GM12874 (cell line): ENCODE measurements around the gene ARHGAP18.

Source experiments
- TF ChIP-seq, protein P1 (sequence below): IDR thresholded peaks from 2 replicates; pipeline ENCODE4 v1.5.1; 2011; ENCODE audit warnings: low read depth, mild to moderate bottlenecking, control low read depth, low read length, moderate library complexity; ENCODE audit not compliant: insufficient read depth

Gene ARHGAP18

DNA sequence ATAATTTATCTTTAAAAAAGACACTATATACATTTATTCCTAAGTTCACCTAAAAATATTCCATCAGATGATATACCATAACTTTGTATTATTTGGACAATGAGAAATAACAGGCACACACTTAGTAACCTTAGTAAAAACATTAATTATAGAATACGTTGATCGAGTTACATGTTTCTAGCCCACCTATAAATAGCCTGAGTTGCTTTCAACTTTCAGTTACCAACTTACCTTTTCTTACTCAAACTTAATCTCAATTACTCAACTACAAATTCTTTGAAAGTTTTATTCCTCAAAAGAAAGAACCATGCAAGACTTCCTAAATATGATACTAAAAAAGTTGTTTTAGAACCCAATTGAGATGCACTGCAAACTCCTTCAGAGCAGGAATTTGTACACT is 12.2 kb downstream of the ARHGAP18 start:
- TF ChIP-seq, protein P1, sequence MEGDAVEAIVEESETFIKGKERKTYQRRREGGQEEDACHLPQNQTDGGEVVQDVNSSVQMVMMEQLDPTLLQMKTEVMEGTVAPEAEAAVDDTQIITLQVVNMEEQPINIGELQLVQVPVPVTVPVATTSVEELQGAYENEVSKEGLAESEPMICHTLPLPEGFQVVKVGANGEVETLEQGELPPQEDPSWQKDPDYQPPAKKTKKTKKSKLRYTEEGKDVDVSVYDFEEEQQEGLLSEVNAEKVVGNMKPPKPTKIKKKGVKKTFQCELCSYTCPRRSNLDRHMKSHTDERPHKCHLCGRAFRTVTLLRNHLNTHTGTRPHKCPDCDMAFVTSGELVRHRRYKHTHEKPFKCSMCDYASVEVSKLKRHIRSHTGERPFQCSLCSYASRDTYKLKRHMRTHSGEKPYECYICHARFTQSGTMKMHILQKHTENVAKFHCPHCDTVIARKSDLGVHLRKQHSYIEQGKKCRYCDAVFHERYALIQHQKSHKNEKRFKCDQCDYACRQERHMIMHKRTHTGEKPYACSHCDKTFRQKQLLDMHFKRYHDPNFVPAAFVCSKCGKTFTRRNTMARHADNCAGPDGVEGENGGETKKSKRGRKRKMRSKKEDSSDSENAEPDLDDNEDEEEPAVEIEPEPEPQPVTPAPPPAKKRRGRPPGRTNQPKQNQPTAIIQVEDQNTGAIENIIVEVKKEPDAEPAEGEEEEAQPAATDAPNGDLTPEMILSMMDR = no peak

- TF ChIP-seq, protein P1 = no peak
Measured at GRCh38 chr6:129696843-129697242, 13.1 kb downstream of the ARHGAP18 start.

- TF ChIP-seq, protein P1 = no peak
Measured at GRCh38 chr6:129696028-129696418, 14.0 kb downstream of the ARHGAP18 start.

GRCh38 chr6:129695373-129696027 is 14.5 kb downstream of the ARHGAP18 start:
- TF ChIP-seq, protein P1 = no peak

DNA sequence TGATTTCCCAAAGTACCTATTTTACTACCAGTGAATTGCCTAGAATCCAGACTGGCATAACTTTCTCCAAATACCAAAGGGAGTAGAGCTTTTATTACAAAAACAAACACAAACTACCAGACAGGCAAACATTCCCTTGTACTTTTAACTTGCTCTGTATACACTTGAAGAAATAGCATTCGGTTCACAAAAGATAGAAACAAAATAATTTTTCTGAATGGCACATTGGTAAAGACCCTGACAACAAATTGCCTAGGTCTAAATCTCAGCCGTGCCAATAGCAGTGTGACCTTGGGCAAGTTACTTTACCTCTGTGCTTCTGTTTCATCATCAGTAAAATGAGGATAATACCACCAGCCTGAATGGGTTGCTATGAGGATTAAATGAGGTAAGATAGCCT is 15.9 kb downstream of the ARHGAP18 start:
- TF ChIP-seq, protein P1 = no peak

DNA sequence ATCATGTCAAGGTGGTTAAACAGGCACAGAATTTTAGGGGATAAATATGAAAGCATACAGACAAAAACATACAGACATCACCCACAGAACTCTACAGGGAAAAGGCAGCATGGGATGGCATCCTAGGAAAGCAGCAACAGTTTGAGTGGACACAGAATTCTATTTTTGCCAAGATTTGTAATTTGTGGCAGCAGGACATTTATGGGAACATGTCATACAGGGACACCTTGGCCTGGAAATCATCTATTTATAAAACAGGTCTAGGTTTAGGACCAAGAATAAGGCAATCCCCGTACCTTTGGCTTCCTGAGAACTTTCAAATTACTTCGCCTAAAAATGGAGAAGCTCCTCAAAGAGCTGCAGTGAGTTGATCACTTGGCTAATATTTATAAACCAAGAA is 17.5 kb downstream of the ARHGAP18 start:
- TF ChIP-seq, protein P1 = no peak

- TF ChIP-seq, protein P1 = no peak
Measured at GRCh38 chr6:129691709-129692108, 18.3 kb downstream of the ARHGAP18 start.
